D341Med (cell line): Measurements from ENCODE around the gene ZNF454.

Experiments used
- DNase-seq: peaks from one replicate; pipeline ENCODE4 v3.0.0; 2012; ENCODE audit warnings: low spot score

The ZNF454 gene

GRCh38 chr5:178940569-178941360 is at the start of gene ZNF454:
TSS of gene ZNF454 (plus strand) at chr5:178941198. CDS start at chr5:178942792, 1,594 bp downstream.
- peak; percentile 74 for DNase-seq

DNA sequence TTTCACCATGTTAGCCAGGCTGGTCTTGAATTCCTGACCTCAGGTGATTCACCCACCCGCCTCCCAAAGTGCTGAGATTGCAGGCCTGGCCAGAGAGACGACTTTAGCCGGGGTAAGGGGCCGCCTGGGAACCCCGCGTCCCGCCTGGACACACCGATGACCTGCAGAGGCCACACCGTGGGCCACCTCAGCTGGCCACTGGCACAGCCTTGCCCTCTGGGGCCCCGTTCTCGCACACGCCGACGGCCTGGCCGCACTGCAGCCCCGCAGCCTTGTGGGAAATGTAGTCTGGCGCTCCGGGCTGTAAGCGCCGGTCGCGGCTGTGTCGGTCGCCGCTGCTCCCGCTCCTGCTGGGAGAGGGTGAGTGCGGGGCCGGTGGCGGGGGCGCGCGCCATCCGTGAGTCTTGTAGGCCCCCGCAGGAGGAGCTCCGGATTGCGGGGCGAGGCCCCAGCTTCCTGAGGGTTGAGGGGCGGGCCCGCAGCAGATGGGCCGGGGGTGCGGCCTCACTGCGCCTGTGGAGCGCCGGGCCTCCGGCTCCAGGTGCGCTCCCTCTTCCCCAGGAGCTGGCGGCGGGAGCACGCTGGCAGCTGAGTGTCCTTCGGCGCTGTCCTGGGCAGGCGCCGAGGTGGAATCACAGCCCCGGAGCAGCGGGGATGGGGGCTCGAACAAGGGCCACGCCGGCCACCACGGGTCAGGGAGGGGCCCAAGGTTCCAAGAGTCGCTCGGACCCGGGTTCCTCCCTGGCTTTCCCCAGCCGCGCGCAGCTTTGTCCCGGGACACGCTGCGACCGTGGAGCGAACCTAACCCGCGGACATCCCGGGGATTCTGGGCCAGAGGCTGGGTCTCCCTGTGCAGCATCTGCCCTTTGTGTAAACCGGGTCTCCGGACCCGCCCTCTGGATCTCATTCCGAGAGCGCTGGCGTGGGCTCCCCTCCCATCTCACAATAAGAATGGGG is 45.1 kb upstream of the ZNF454 start, which contains the start of gene ZFP2:
TSS of gene ZFP2 (plus strand) at position 299 of the 957 bp plus-strand sequence. CDS start 35,401 bp downstream, outside the sequence.
- peak; percentile 89 for DNase-seq

DNA sequence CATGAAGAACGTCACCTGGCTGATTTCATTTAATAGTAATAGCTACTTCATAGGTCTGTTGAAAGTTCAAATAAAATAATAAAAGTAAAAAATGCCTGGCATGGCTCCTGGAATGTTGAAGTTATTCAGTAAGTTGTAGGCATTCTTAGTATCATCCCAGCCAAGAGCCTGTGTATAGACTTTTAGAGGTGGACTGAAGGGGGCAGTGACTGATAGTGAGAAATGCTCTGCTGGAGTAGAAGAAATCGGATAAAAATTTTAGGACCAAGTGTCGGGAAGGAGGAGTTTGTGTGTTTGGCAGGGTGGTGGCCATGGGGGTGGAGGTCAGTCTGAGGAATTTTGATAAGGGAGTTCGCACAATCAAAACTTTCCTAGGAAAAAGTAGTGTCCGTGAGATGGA is 41.7 kb upstream of the ZNF454 start:
- DNase-seq, result no peak

- DNase-seq, result no peak
Observed at GRCh38 chr5:178902849-178903248, 38.1 kb upstream of the ZNF454 start.

DNA sequence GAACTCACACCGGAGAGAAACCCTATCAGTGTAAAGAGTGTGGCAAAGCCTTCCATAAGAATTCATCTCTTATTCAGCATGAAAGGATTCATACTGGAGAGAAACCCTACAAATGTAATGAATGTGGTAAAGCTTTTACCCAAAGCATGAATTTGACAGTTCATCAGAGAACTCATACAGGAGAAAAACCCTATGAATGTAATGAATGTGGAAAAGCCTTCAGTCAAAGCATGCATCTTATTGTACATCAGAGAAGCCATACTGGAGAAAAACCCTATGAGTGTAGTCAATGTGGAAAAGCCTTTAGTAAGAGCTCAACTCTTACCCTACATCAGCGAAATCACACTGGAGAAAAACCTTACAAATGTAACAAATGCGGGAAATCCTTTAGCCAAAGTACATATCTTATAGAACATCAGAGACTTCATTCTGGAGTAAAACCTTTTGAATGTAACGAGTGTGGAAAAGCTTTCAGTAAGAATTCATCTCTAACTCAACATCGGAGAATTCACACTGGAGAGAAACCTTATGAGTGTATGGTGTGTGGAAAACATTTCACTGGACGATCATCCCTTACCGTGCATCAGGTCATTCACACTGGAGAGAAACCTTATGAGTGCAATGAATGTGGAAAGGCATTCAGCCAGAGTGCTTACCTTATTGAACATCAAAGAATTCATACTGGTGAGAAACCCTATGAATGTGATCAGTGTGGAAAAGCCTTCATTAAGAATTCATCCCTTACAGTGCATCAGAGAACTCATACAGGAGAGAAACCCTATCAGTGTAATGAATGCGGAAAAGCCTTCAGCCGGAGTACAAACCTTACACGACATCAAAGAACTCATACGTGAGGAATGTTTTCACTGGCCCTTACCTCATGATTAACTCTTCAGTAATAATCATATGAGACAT is 8.9 kb upstream of the ZNF454 start:
- no peak for DNase-seq

GRCh38 chr5:178941361-178941760 is 363 bp downstream of the ZNF454 start:
- DNase-seq, result peak; percentile 45

DNA sequence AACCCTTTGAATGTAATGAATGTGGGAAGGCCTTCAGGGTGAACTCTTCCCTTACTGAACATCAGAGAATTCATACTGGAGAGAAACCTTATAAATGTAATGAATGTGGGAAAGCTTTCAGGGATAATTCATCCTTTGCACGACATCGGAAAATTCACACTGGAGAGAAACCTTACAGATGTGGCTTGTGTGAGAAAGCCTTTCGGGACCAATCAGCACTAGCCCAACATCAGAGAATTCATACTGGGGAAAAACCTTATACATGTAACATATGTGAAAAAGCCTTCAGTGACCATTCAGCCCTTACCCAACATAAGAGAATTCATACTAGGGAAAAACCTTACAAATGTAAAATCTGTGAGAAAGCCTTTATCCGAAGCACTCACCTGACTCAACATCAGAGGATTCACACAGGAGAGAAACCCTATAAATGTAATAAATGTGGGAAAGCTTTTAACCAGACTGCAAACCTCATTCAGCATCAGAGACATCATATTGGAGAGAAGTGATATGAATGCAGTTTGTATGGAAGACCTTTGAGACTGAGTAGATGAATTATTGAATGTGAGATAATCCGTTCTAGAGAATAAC is 24.6 kb downstream of the ZNF454 start:
- DNase-seq, result no peak

- DNase-seq, result no peak
Observed at GRCh38 chr5:178981381-178981780, 40.4 kb downstream of the ZNF454 start.

DNA sequence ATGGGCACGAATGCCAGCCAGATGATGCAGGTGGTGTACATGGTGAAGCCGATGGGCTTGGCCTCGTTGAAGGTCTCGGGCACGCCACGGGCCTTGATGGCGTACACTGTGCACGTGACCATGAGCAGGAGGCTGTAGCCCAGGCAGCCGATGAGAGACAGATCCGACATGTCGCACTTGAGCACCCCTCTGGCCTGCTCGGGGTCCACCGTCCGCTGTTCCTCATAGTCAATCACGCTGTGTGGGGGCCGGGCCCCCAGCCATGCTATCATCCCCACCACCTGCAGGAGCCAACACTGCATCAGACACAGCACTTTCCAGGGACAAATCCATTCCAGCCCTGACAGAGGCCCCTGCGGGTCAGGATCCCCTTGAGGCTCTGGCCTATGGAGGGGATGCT is 41.9 kb downstream of the ZNF454 start:
- no peak for DNase-seq

GRCh38 chr5:178983728-178984127 is 42.7 kb downstream of the ZNF454 start:
- no peak for DNase-seq

DNA sequence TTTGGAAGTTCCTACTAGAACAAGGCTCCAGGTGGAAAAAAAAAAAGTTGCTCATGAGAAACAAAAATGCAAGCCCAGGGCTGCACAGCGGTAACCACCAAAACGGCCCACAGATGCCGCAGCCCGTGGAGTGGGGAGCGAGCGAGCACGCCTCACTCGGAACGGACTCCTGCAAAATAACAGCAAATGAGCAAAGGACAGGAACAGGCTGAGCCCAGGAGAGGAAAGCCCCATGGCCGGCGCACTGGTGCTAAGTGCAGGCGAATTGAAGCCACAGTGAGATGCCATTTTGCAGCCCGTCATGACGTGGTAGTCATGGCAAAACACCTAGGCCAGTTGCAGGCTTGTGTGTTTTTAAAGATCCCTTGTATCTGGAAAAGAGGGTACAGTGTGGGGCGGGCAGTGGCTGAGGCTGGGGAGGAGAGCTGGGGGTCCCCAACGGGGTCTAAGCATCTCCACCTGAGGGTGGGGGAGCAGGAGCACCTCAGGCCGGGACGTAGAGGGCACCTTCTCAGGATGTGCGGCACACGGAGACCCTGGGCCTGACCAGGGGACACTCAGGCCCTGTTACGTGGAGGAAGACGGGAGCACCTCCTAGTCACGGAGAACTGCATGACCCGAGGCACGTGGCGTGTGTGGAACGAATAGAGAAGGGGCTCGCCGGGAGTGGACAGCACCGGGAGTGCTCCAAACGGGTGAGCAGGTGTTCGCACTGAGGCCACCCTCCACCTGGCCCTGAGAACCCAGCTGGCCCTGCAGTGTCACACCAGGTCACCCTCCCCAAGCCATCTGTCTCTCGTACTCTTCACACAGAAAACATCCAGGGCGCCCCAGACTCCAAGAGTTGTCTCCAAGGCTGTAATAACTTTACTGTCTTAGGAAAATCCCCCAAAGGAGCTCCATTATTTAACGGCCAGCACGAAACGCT is 43.4 kb downstream of the ZNF454 start:
- no peak for DNase-seq

GRCh38 chr5:178986326-178986960 is 45.4 kb downstream of the ZNF454 start:
- no peak for DNase-seq

GRCh38 chr5:178988436-178989220 is 47.6 kb downstream of the ZNF454 start:
- no peak for DNase-seq

GRCh38 chr5:178989311-178989710 is 48.3 kb downstream of the ZNF454 start:
- DNase-seq, result no peak

GRCh38 chr5:178990491-178990890 is 49.5 kb downstream of the ZNF454 start:
- DNase-seq, result no peak

GRCh38 chr5:178991190-178992145 is 50.5 kb downstream of the ZNF454 start:
- DNase-seq, result no peak

DNA sequence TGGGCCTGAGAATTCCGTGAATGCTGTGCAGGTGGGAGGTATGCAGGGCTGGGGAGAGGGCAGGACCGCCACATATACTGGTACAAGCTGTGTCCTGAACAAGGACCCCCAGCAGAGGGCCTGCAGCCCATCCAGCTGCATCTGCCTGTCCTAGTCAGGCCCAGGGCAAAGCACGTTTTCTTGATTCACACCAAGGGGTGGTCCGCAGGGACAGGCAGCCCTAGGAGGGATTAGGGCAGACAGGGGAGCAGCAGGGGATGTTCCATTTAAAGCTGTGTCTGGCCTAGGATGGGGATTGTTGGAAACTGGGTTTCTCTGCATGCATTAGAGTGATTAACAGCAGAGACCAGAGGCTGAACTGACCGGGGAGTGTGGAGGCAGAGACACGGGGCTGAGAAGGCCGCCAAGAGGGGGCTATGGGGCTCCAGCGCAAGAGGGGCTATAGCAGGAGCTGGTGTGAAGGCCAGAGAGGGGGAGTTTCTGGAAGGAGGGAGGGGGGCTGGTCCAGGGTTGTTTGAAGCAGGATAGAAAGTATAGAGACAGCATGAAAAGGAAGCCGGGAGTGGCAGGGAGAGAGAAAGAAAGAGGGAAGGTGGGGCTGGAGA is 51.4 kb downstream of the ZNF454 start:
- DNase-seq, result no peak
